GM04503 (cell line): ENCODE results near the gene GSTT4.
"Not testable (repeated sequence)": the region's sequence is repeated elsewhere in the genome, so short reads cannot be mapped to it uniquely, and the experiment has no call there.

Experiments used
- DNase-seq: peaks from one replicate; pipeline ENCODE4 v3.0.0-alpha.2; 2012; ENCODE audit warnings: low read depth

The GSTT4 gene

DNA sequence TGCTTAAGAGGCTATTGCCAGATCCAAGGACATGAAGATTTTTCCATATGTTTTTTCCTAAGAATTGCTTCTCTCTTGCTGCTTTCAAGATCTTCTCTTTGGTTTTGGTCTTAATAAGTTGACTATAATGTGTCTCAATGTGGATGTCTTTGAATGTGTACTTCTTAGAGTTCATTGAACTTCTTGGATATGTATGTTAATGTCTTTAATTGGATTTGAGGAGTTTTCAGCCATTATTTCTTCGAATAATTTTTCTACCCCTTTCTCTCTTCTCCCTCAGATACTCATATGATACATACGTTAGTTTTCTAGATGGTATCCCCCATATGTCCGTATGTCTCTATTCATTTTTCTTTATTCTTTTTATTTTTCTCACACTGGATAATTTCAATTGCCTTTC lies 19.1 kb upstream of the GSTT4 start:
- DNase-seq: no peak

- no peak for DNase-seq
Observed at GRCh38 chr22:24023204-24023789, 18.0 kb upstream of the GSTT4 start.

GRCh38 chr22:24021304-24021703 lies 16.1 kb upstream of the GSTT4 start:
- no peak for DNase-seq

DNA sequence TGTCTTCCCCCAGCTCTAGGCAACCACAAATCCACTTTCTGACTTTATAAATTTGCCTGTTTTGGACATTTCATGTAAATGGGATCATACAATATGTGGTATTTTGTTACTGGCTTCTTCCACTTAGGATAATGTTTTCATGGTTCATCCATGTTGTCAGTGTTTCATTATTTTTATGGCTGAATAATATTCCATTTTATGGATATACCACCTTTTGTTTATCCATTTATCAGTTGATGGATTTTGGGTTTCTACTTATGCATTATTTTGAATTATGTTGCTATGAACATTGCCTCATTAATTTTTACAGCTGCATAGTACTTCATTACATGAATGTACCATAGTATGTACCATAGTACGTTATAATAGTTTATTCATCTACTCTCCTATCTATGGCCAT lies 10.9 kb upstream of the GSTT4 start:
- DNase-seq: no peak

DNA sequence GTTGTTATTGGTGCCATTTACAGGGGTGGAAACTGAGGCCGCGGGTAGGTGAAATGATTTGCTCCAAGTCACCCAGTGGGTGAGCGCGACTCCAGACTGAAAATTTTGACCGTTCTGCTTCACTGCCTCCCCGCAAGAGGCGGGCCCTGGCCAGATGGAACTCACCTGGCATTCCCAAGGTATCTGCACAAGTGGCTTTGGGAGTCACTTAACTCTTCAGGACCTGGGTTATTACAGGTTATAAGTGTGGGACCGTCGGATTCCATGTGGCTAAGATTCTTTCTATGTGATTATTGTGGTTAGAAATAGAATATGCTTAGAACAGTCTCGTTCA lies 6.4 kb upstream of the GSTT4 start:
- DNase-seq: no peak

- no peak for DNase-seq
Observed at GRCh38 chr22:24010018-24010391, 4.8 kb upstream of the GSTT4 start.

DNA sequence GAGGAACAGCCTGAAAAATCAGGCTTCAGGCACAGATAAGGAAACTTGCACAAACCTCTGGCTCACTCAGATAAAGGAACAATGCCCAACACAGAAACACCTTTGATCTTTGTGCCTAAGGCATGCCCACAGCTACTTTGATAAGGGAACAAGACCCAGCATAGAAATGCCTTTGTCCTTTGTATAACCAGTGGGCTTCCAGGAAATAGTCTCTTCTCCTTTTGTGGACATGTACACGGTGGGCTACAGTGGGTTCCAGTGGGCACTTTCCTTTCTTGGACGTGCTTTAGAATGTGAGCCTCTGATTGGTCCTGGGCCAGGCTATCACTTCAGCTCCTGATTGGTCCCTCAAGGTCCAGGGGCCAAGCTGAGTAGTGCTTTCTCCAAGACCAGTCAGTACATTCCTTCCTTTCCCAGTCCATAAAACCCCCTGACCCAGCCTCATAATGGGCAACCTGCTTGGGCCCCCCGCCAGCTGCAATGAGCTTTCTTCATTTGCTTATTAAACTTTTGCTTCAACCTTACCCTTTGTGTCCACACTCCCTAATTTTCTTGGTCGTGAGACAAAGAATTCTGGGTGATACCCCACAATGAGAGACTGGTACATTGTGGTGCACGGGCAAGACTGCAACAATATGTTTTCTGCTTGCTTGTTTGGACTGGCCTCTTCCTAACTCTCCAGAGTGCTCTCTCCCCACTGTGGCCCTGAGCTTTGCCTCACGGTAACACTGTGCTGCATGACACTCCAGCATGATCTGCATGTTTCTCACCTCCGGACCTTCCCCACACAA lies 4.2 kb upstream of the GSTT4 start:
- no peak for DNase-seq

DNA sequence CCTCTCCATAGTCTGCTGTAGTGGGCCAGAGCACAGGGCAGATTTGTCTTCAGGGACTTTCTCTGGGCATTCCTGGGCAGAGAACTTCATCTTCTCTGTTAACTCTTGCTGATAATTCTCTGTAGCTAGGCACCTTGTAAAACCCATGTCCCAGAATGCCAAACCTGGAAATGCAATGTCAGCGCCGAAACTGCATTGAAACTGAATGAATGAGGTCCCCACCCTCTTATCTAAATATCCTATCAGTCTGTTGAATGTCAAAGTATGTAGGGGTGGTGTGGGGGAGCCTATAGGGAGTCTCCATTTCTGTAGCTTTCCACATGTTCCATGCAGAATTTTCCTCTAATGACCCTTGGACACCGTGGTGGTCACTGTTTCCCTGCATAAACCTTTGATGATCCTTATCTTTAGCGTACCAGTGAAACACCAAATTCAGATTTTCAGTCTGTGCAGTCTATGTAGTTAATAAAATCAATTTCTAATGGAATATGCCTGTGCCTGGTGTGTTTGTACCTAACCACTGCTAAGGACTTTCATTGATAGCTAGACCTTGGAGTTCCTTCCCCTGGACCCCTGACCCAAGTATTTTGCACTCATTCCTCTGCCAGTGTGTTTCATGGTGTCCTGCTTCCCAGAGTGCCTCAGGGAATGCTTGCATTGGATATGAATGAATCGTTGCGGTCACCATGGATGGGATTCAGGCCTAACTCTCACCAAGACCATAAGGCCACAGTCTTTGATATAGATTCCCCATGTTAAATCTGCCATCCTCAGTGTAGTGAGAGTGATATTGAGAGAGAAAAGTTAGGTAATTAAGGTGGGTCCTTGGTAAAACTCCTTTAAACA lies 3.4 kb upstream of the GSTT4 start:
- DNase-seq: no peak

DNA sequence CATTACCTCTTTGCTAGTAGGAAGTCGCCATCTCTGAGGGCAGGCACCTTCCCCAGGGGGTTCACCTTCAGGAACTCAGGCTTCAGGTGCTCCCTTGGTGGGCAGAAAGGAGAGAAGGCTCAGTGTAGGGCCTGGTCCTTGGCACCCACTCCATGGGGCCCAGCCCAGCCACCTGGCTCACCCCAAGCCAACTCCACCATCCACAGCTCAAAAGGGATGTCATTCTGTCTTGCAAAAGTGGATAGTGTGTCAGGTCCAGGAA lies 2.7 kb upstream of the GSTT4 start:
- DNase-seq: no peak

DNA sequence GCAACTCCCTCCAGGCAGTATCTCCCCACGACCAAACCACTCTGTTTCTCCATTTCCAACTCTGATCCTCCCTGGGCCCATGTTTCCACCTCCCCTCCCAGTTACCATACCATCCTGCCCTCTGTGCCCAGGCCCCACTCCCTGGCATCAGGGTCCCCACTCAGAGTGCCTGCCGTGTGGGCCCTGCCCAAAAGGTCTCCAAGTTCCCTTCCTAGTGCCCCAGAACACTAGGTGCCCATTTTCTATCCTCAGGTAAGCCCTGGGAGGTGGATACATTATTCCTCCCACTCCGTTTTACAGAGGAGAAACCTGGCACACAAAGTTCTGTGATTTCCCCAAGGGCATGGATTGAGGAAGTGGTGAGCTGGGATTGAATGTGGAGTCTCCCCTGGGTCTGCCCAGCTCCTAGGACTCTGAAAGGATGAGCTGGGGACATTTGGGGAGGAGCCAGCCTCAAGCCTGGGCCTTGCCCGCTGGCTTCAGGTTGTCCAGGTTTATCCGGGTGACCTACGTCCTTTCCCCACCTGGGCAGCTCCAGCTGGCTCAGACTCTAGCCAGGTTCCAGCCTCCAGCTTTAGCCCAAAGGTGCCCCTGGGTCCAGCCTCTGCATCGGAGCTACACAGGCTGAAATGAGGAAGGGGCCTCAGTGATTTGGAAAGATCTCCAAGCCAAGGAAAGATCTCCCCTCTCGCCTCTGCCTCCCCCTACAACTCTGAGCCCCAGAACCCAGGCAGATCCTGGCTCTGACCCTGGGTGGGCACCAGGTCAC lies 2.2 kb upstream of the GSTT4 start:
- no peak for DNase-seq

- DNase-seq: no peak
Observed at GRCh38 chr22:24006914-24007214, 1.6 kb upstream of the GSTT4 start.

DNA sequence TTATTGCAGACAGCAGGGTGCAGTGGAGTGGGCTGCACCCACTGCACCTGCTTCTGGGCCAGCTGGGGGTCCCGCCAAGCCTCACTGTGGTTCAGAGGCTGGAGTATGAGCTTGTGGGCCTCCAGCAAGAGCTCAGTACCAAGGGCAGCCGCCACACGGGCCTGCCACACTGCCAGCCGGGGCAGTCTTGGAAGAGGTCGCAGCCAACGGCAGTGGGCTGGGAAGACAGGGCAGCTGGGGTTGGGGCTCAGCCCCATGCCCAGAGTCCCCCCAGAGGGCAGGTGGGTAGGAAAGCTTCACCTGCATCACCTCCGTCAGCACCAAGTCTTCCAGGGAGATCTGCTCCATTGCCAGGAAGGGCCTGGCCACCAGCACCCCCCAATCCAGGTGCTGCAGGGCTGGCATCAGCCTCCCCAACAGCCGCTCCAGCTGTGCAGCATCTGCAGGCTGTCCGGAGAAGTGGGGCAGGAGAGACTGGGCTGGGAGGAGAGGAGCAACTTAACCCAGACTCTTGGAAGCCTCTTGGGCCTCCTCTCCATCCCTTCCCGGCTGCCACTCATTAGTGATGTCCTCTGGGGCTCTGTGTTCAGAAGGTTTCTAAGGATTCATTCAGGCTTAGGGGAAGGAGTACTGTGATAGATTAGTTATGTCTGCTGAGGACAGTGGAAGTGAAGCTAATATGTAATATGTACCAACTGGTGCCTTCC lies 1.1 kb upstream of the GSTT4 start:
- no peak for DNase-seq

DNA sequence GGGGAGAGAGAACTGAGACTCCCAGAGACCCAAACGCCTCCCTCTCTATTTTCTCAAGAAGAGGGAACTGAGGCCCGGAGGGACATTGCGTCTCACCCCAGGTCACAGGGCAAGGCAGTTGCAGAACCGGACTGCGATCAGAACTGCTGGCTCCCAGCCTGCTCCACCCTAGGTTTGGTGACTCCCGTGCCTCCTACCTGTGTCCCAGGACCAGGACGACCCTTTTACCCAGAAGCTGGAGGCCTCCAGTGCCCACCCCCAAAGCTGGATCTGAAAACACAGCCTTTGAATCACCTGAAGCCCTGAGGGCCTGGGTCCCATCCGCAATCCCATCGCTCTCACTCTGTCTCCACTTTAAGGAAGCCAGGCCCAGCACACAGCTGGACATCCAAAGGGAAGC lies 1.4 kb downstream of the GSTT4 start:
- no peak for DNase-seq

DNA sequence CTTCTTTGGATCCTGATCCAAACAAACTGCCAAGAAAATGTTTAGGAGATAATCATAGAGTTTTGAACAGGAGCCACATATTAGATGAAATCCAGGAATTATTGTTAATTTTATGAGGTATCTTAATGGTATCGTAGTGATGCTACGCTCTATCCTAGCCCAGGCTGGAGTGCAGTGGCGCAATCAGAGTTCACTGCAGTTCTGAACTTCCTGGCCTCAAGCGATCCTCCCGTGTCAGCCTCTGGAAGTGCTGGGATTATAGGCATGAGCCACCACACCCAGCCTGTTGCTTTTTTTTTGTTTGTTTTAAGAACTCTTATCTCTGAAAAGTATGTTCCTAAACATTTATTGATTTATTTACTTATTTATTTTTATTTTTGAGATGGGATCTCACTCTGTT lies 2.4 kb downstream of the GSTT4 start:
- DNase-seq: no peak

DNA sequence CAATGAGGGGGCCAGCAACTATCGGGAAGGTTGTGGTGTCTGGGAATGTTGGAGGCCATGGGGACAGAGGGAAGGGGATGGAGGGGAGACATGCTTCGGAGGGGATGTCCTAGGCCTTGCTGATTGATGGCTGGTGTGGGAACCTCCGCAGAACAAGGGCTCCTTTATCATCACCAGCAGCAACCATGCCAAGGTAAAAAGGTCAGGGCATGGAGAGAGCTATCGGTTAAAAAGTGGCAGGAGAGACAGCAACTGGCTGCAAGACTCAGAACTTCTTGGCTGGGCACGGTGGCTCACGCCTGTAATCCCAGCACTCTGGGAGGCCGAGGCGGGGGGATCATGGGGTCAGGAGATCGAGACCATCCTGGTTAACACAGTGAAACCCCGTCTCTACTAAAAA lies 3.0 kb downstream of the GSTT4 start:
- no peak for DNase-seq

- no peak for DNase-seq
Observed at GRCh38 chr22:24001314-24001713, 3.9 kb downstream of the GSTT4 start.

- not testable (repeated sequence) for DNase-seq
Observed at GRCh38 chr22:23999779-24000178, 5.5 kb downstream of the GSTT4 start.

GRCh38 chr22:23997092-23997491 lies 8.2 kb downstream of the GSTT4 start:
- no peak for DNase-seq

- DNase-seq: not testable (repeated sequence)
Observed at GRCh38 chr22:23993581-23994177, 11.6 kb downstream of the GSTT4 start.

- not testable (repeated sequence) for DNase-seq
Observed at GRCh38 chr22:23993080-23993479, 12.2 kb downstream of the GSTT4 start.

- DNase-seq: not testable (repeated sequence)
Observed at GRCh38 chr22:23989583-23990244, 15.5 kb downstream of the GSTT4 start.
